B cell (primary cell): Measurements from ENCODE around the gene EEF1A2. TPM values are rescaled to one million over a fixed set of nuclear protein-coding genes. Genes with fewer than 3 reads are reported as not detected.
"Not testable (repeated sequence)": the region's sequence is repeated elsewhere in the genome, so short reads cannot be mapped to it uniquely, and the experiment has no call there.

Experiments used
- ATAC-seq: fragments of 200-7000 bp; cut with Tn5 transposase; one replicate; pipeline ENCODE4 v1.10.0; 2021; ENCODE audit warnings: low read depth, mild to moderate bottlenecking, moderate number of reproducible peaks, moderate library complexity
- CTCF ChIA-PET: fragments of 350-600 bp; sonication (Branson Sonifier 250); formaldehyde crosslinking; loops from one replicate; lab custom pipeline; 2021; ENCODE audit warnings: antibody characterized with exemption, inconsistent platforms; lab: Charles Lee
- POLR2A ChIA-PET: fragments of 350-600 bp; sonication (Branson Sonifier 250); formaldehyde crosslinking; loops from one replicate; lab custom pipeline; 2021; ENCODE audit warnings: antibody characterized with exemption; lab: Charles Lee
- DNase-seq: peaks from one replicate; pipeline ENCODE4 v3.0.0; 2013
- H2AFZ ChIP-seq: 2 replicates; pipeline ENCODE4 v1.6.1; 2012; ENCODE audit warnings: mild to moderate bottlenecking, low read depth, low read length; ENCODE audit not compliant: insufficient read depth, poor library complexity, severe bottlenecking
- H3K27ac ChIP-seq, 2 donors: 1 replicate in 1 of 2; 2 replicates in 1 of 2; pipeline ENCODE4 v1.5.1; 2012 to 2013; ENCODE audit warnings: low read length in 2 of 2, mild to moderate bottlenecking in 2 of 2, moderate library complexity in 1 of 2
- H3K27me3 ChIP-seq, 4 experiments: fragments of 200-600 bp in 1 of 4; sonication (generic) in 1 of 4; replicated peaks in 1 of 4; 1 replicate in 2 of 4; 2 replicates in 2 of 4; pipeline versions ENCODE4 v1.6.1 to v1.7.0; 2013 to 2016; ENCODE audit warnings: low read length in 3 of 4, mild to moderate bottlenecking in 2 of 4, mixed read lengths in 1 of 4, moderate library complexity in 1 of 4; ENCODE audit not compliant: insufficient read depth in 4 of 4, control insufficient read depth in 3 of 4; ENCODE audit errors: control extremely low read depth in 1 of 4
- H3K36me3 ChIP-seq, 2 experiments: replicated peaks in 1 of 2; 1 replicate in 1 of 2; 2 replicates in 1 of 2; pipeline versions ENCODE4 v1.6.1 to v1.7.1; 2013; ENCODE audit warnings: low read length in 1 of 2; ENCODE audit not compliant: insufficient read depth in 2 of 2, control insufficient read depth in 1 of 2; ENCODE audit errors: control extremely low read depth in 1 of 2, extremely low read depth in 1 of 2
- H3K4me1 ChIP-seq, 2 donors: fragments of 200-600 bp in 1 of 2; sonication (generic) in 1 of 2; 1 replicate in 1 of 2; 2 replicates in 1 of 2; pipeline versions ENCODE4 v1.5.1 to v1.6.1; 2013 to 2017; ENCODE audit warnings: low read length in 2 of 2; ENCODE audit not compliant: control insufficient read depth in 2 of 2, insufficient read depth in 2 of 2
- H3K4me2 ChIP-seq: replicated peaks from 2 replicates; pipeline ENCODE3; 2012; ENCODE audit warnings: mild to moderate bottlenecking, low read depth, low read length; ENCODE audit not compliant: poor library complexity, severe bottlenecking
- H3K4me3 ChIP-seq, 5 experiments: fragments of 200-600 bp in 1 of 5; sonication (generic) in 1 of 5; 1 replicate in 3 of 5; 2 replicates in 2 of 5; pipeline versions ENCODE4 v1.5.1 to v1.7.0; 2011 to 2016; ENCODE audit warnings: low read length in 4 of 5, mild to moderate bottlenecking in 4 of 5, low read depth in 2 of 5, control low read depth in 1 of 5, moderate library complexity in 1 of 5; ENCODE audit not compliant: insufficient read depth in 1 of 5; ENCODE audit errors: control extremely low read depth in 1 of 5, extremely low read depth in 1 of 5
- H3K79me2 ChIP-seq: fragments of 200-600 bp; sonication (generic); one replicate; pipeline ENCODE4 v1.6.0; 2016; ENCODE audit warnings: low read length; ENCODE audit not compliant: control insufficient read depth, insufficient read depth
- H3K9ac ChIP-seq: fragments of 200-600 bp; sonication (generic); 2 replicates; pipeline ENCODE4 v1.6.1; 2017; ENCODE audit warnings: mild to moderate bottlenecking, low read length, moderate library complexity
- H3K9me3 ChIP-seq, 3 donors: one replicate each; pipeline versions ENCODE4 v1.6.1 to v1.7.1; 2013; ENCODE audit warnings: low read length in 2 of 3; ENCODE audit not compliant: control insufficient read depth in 2 of 3, insufficient read depth in 1 of 3; ENCODE audit errors: control extremely low read depth in 1 of 3
- H4K20me1 ChIP-seq: 2 replicates; pipeline ENCODE4 v1.6.0; 2012; ENCODE audit warnings: mild to moderate bottlenecking, low read length; ENCODE audit not compliant: insufficient read depth, control insufficient read depth, poor library complexity, severe bottlenecking
- H3K27ac Mint-ChIP-seq: one replicate; pipeline ENCODE4 v1.8.0; 2021; ENCODE audit warnings: mixed read lengths
- H3K27me3 Mint-ChIP-seq: one replicate; pipeline ENCODE4 v1.8.0; 2021; ENCODE audit warnings: mixed read lengths
- H3K4me1 Mint-ChIP-seq: one replicate; pipeline ENCODE4 v1.8.0; 2021; ENCODE audit warnings: mixed read lengths
- H3K4me3 Mint-ChIP-seq: one replicate; pipeline ENCODE4 v1.8.0; 2021; ENCODE audit warnings: mixed read lengths
- H3K9me3 Mint-ChIP-seq: one replicate; pipeline ENCODE4 v1.8.0; 2022; ENCODE audit warnings: mixed read lengths; ENCODE audit not compliant: insufficient read depth
- EZH2 ChIP-seq: IDR thresholded peaks from 2 replicates; pipeline ENCODE4 v1.6.1; 2012; ENCODE audit warnings: borderline replicate concordance, low read depth, mild to moderate bottlenecking, moderate library complexity, low read length; ENCODE audit not compliant: insufficient read depth, poor library complexity, severe bottlenecking
- WGBS: methylation state at CpG from one replicate; pipeline ENCODE4 v1.1.5; 2013; ENCODE audit warnings: missing lambda C conversion rate; ENCODE audit not compliant: insufficient coverage; 5-methylcytosine and 5-hydroxymethylcytosine counted together
- intact Hi-C: fragments of 100-400 bp; cut with micrococcal nuclease; formaldehyde crosslinking; loops from one replicate; pipeline ENCODE4 v1.10.0; 2022
- polyA plus RNA-seq: library from polyadenylated mRNA; depleted of rRNA; stranded (reverse); fragments of >200 nt; gene quantifications from 2 replicates; pipeline ENCODE4 v1.2.3, GENCODE V29; 2012
- total RNA-seq, 2 donors: library from RNA; stranded (reverse); fragments of 120-200 nt in 1 of 2; gene quantifications; 1 replicate in 1 of 2; 2 replicates in 1 of 2; pipeline versions ENCODE4 v1.2.3 to v1.2.4, GENCODE V29; 2013 to 2022
- TF ChIP-seq, protein P1 (sequence below): fragments of 200-600 bp; IDR thresholded peaks from one replicate; pipeline ENCODE4 v1.8.0; 2022; ENCODE audit warnings: antibody characterized with exemption, mild to moderate bottlenecking

Gene EEF1A2
- total and polyA plus RNA-seq, 2 donors (not counting 1 experiment from before 2014, with no cell fraction given) = 2.2 to 2.9 TPM

DNA sequence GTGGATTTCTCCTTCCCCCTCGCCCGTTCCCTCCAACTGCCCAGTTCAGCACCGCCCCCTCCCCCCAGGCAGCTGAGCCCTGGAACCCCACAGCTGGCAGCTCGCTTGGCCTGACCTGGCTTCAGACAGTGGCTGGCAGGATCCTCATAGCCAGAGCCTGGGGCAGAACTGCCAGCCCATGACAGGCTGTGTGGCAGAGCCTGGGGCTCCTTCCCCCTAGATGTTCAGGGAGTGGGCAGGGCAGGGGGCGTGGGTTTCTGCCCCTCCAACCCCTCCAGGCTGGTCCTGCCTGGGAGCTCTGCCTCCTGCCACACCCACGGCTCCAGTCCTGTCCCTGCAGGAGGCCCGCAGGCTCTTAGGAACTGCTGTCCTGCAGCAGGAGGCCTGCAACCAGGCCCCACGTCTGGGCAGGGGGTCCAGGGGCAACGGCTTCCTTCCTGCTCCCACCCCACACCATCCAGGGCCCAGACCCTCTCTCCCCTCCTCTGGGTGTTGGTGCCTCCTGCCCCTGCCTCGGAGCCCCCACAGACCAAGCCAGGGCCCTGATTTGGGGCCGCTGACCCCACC lies 16.8 kb downstream of the EEF1A2 start:
- intact Hi-C loops = no loop called here
- Mint-ChIP-seq H3K4me3 (no peak overlapping the region), H3K4me1 (no peaks in the 10 kb centered on the region), H3K27ac (no peak overlapping the region), H3K9me3 (no peaks in the 10 kb centered on the region), H3K27me3 (peaks cover 31% of the 10 kb centered on the region)
- Histone ChIP-seq H3K4me2 (no peak overlapping the region), H3K27ac (no peak overlapping the region), H3K9ac (no peak overlapping the region), H3K4me1 (no peaks in the 10 kb centered on the region), H3K4me3 (no peak overlapping the region), H3K36me3 (no peaks in the 10 kb centered on the region), H4K20me1 (no peaks in the 10 kb centered on the region), H3K27me3 (peaks cover 0 to 52% (median 3%) of the 10 kb centered on the region in 4 experiments), H3K79me2 (no peaks in the 10 kb centered on the region), H2AFZ (no peak overlapping the region), H3K9me3 (peaks cover 0 to 9% (median 0%) of the 10 kb centered on the region in 3 donors)
- ATAC-seq (no peak), DNase-seq (no peak)
- TF ChIP-seq, protein P1, sequence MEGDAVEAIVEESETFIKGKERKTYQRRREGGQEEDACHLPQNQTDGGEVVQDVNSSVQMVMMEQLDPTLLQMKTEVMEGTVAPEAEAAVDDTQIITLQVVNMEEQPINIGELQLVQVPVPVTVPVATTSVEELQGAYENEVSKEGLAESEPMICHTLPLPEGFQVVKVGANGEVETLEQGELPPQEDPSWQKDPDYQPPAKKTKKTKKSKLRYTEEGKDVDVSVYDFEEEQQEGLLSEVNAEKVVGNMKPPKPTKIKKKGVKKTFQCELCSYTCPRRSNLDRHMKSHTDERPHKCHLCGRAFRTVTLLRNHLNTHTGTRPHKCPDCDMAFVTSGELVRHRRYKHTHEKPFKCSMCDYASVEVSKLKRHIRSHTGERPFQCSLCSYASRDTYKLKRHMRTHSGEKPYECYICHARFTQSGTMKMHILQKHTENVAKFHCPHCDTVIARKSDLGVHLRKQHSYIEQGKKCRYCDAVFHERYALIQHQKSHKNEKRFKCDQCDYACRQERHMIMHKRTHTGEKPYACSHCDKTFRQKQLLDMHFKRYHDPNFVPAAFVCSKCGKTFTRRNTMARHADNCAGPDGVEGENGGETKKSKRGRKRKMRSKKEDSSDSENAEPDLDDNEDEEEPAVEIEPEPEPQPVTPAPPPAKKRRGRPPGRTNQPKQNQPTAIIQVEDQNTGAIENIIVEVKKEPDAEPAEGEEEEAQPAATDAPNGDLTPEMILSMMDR = no peak
- no peak for TF ChIP-seq EZH2
- ChIA-PET CTCF (no interaction called here), POLR2A (no interaction called here)
- WGBS = 68% methylated on average over 11 of the region's 11 CpGs

DNA sequence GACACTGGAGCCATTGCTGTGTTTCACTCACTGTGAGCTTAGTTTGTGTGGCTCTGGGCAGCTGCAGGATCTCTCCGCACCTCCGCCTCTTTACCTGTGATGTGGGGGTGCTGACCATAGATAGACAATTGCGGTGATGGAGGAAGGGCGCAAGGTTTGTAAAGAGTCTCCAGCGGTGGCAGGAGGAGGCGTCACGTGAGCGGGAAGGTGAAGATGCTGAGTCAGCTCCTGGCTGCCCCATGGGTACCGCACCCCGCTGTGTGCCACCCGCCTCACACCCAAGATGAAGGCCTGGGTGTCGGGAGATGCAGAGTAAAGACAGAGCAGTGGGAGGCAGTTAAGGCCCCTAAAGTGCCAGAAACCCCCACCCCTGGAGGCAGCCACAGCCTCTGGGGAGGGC lies 17.4 kb downstream of the EEF1A2 start:
- intact Hi-C loops = no loop called here
- Histone ChIP-seq H3K9me3 (peaks cover 0 to 8% (median 0%) of the 10 kb centered on the region in 3 donors), H3K79me2 (no peaks in the 10 kb centered on the region), H4K20me1 (no peaks in the 10 kb centered on the region), H3K9ac (no peak overlapping the region), H3K4me2 (no peak overlapping the region), H3K4me1 (no peaks in the 10 kb centered on the region), H3K27me3 (peaks cover 0 to 52% (median 3%) of the 10 kb centered on the region in 4 experiments), H3K27ac (no peak overlapping the region), H3K4me3 (no peak overlapping the region), H3K36me3 (no peaks in the 10 kb centered on the region), H2AFZ (no peak overlapping the region)
- Mint-ChIP-seq H3K4me1 (no peaks in the 10 kb centered on the region), H3K4me3 (no peak overlapping the region), H3K27me3 (peaks cover 34% of the 10 kb centered on the region), H3K9me3 (no peaks in the 10 kb centered on the region), H3K27ac (no peak overlapping the region)
- ATAC-seq (no peak), DNase-seq (no peak)
- whole genome bisulfite sequencing = 76% methylated on average over 9 of the region's 12 CpGs
- no peak for TF ChIP-seq EZH2
- TF ChIP-seq, protein P1 = no peak
- ChIA-PET CTCF (no interaction called here), POLR2A (no interaction called here)

DNA sequence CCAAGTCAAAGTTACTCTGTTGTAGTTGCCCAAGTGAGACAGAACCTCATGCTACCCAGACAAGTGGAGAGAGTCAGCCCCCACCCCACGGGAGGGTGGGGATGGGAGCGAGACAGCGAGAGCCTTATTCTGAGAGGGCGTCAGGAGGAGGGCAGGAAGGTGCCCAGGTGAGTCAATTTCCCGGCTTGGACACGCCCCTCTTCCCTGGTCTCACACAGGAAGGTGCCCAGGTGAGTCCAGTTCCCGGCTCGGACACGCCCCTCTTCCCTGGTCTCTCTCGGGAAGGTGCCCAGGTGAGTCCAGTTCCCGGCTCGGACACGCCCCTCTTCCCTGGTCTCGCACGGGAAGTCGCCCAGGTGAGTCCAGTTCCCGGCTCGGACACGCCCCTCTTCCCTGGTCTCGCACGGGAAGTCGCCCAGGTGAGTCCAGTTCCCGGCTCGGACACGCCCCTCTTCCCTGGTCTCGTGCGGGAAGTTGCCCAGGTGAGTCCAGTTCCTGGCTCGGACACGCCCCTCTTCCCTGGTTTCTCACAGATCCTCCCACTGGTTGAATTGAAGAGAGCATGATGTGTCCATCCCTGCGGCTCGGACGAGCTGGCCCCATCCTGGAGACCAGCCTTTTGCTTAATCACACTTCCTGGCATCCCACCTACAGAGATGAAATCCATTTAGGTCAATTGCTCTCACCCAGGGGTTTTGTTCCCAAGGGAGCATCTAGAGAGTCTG lies 19.0 kb downstream of the EEF1A2 start:
- H3K4me1 Mint-ChIP-seq, H3K9me3 ChIP-seq, H3K27ac Mint-ChIP-seq, H3K9ac ChIP-seq, H3K36me3 ChIP-seq, H3K4me2 ChIP-seq, H3K79me2 ChIP-seq, CTCF ChIA-PET, H4K20me1 ChIP-seq, H3K4me1 ChIP-seq, intact Hi-C loops, H2AFZ ChIP-seq, DNase-seq, H3K27ac ChIP-seq, H3K9me3 Mint-ChIP-seq, H3K4me3 ChIP-seq, H3K4me3 Mint-ChIP-seq, POLR2A ChIA-PET, ATAC-seq: not testable (repeated sequence)
- peaks cover 37% of the 10 kb centered on the region for H3K27me3 Mint-ChIP-seq
- peaks cover 0 to 57% (median 5%) of the 10 kb centered on the region in 4 experiments for H3K27me3 ChIP-seq
- WGBS = 71% methylated on average over 24 of the region's 32 CpGs
